Right cardiac atrium (tissue), 5 donors: ENCODE results near the gene TP63. TPM values are rescaled to one million over a fixed set of nuclear protein-coding genes. Genes with fewer than 3 reads are reported as not detected.

ENCODE experiments used
- ATAC-seq, 2 donors: fragments of 200-7000 bp; cut with Tn5 transposase; one replicate each; pipeline versions ENCODE4 v1.8.0 to v1.9.1; 2020; ENCODE audit warnings: moderate library complexity in 2 of 2, mild to moderate bottlenecking in 1 of 2
- DNase-seq, 3 donors: peaks; one replicate each; pipeline ENCODE4 v3.0.0-alpha.2; 2020
- H3K27ac ChIP-seq: one replicate; pipeline ENCODE4 v1.5.1; 2013; ENCODE audit warnings: mild to moderate bottlenecking, low read length, control low read depth, moderate library complexity
- H3K27me3 ChIP-seq: one replicate; pipeline ENCODE4 v1.6.1; 2013; ENCODE audit not compliant: control insufficient read depth, insufficient read depth
- H3K4me1 ChIP-seq: one replicate; pipeline ENCODE4 v1.6.1; 2013; ENCODE audit warnings: low read length; ENCODE audit not compliant: control insufficient read depth, insufficient read depth
- H3K4me3 ChIP-seq: one replicate; pipeline ENCODE4 v1.5.1; 2013; ENCODE audit warnings: low read length, control low read depth
- H3K9me3 ChIP-seq: one replicate; pipeline ENCODE4 v1.6.1; 2013; ENCODE audit warnings: low read length; ENCODE audit not compliant: control insufficient read depth
- WGBS: extraction: QIAGEN DNeasy Blood & Tissue Kit; methylation state at CpG from one replicate; pipeline ENCODE4 v1.1.7; 2013; 5-methylcytosine and 5-hydroxymethylcytosine counted together
- intact Hi-C, 4 donors: fragments of 100-400 bp; cut with DNase I; formaldehyde crosslinking; loops; one replicate each; pipeline versions ENCODE4 v1.11.0 to v1.14.0; 2022 to 2023
- polyA plus RNA-seq: library from polyadenylated mRNA; stranded (reverse); fragments of 200-250 nt; gene quantifications from one replicate; pipeline ENCODE4 v1.2.3, GENCODE V29; 2013
- total RNA-seq, 4 donors: library from RNA; stranded (reverse); fragmentation: NEBNext Ultra II Directional; extraction: Animal tissue kit (Norgen Biotek cat#: 25700); gene quantifications; one replicate each; pipeline ENCODE4 v1.2.1, GENCODE V29; 2021
- donor health status: healthy with polysubstance abuse.
- donor health status: DM: no; HTN: yes; CAD: no.
- donor health status: DM: no; HTN: no; CAD: no.
- donor health status: DM: no; HTN: yes; CAD: no; lungs with severe emphysema.
- donor health status: DM: yes; HTN: yes; CAD: no.

Gene TP63
- total and polyA plus RNA-seq, 5 donors: 0.25 to 0.71 (median 0.56) TPM

GRCh38 chr3:189710620-189711402 is 79.6 kb downstream of the TP63 start:
- Histone ChIP-seq H3K4me1 (no peaks in the 10 kb centered on the region), H3K27me3 (no peaks in the 10 kb centered on the region), H3K27ac (no peak overlapping the region), H3K9me3 (no peaks in the 10 kb centered on the region), H3K4me3 (no peak overlapping the region)
- ATAC-seq (peak; percentile 86 to 88), DNase-seq (peak in 2 of 3 donors; percentile 19 to 35)
- intact Hi-C loops: no loop called here

- DNase-seq (no peak), ATAC-seq (no peak)
- Histone ChIP-seq H3K4me3 (no peak overlapping the region), H3K27me3 (no peaks in the 10 kb centered on the region), H3K4me1 (no peaks in the 10 kb centered on the region), H3K27ac (no peak overlapping the region), H3K9me3 (no peaks in the 10 kb centered on the region)
- 59% methylated on average over 2 of the region's 2 CpGs for WGBS
- intact Hi-C loops: no loop called here
Observed at GRCh38 chr3:189712906-189713483, 81.8 kb downstream of the TP63 start.

GRCh38 chr3:189714991-189715961 is 84.1 kb downstream of the TP63 start:
- 62% methylated on average over 5 of the region's 5 CpGs for WGBS
- DNase-seq: no peak
- no peaks in the 10 kb centered on the region for H3K4me1 ChIP-seq

GRCh38 chr3:189718215-189718614 is 87.0 kb downstream of the TP63 start:
- no peak overlapping the region for H3K4me3 ChIP-seq
- DNase-seq (no peak), ATAC-seq (no peak)
- no peak overlapping the region for H3K27ac ChIP-seq
- H3K9me3 ChIP-seq: peaks cover 2% of the 10 kb centered on the region
- no peaks in the 10 kb centered on the region for H3K4me1 ChIP-seq
- intact Hi-C loops: no loop called here
- no peaks in the 10 kb centered on the region for H3K27me3 ChIP-seq
- WGBS: 76% methylated on average over 4 of the region's 4 CpGs

More at GRCh38 chr3:189714991-189715961, 84.1 kb downstream of the TP63 start:
- Histone ChIP-seq H3K4me3 (no peak overlapping the region), H3K9me3 (peaks cover 2% of the 10 kb centered on the region), H3K27me3 (no peaks in the 10 kb centered on the region), H3K27ac (no peak overlapping the region)
- intact Hi-C loops: no loop called here
- no peak for ATAC-seq

- 84% methylated on average over 5 of the region's 5 CpGs for WGBS
Observed at GRCh38 chr3:189720736-189721417, 89.7 kb downstream of the TP63 start.

GRCh38 chr3:189721873-189722665 is 90.9 kb downstream of the TP63 start:
- Histone ChIP-seq H3K27me3 (no peaks in the 10 kb centered on the region), H3K27ac (no peak overlapping the region), H3K4me3 (no peak overlapping the region), H3K4me1 (no peaks in the 10 kb centered on the region), H3K9me3 (peaks cover 2% of the 10 kb centered on the region)
- ATAC-seq: no peak
- DNase-seq: no peak
- intact Hi-C loops: no loop called here
- WGBS: 82% methylated on average over 8 of the region's 8 CpGs

More at GRCh38 chr3:189720736-189721417, 89.7 kb downstream of the TP63 start:
- H3K4me1 ChIP-seq: no peaks in the 10 kb centered on the region
- no peak overlapping the region for H3K4me3 ChIP-seq
- intact Hi-C loops: no loop called here
- ATAC-seq (no peak), DNase-seq (no peak)
- no peak overlapping the region for H3K27ac ChIP-seq
- H3K27me3 ChIP-seq: no peaks in the 10 kb centered on the region
- peaks cover 2% of the 10 kb centered on the region for H3K9me3 ChIP-seq

GRCh38 chr3:189724356-189724755 is 93.2 kb downstream of the TP63 start:
- no peak overlapping the region for H3K27ac ChIP-seq
- no peaks in the 10 kb centered on the region for H3K9me3 ChIP-seq
- H3K27me3 ChIP-seq: no peaks in the 10 kb centered on the region
- H3K4me3 ChIP-seq: no peak overlapping the region
- DNase-seq: no peak
- H3K4me1 ChIP-seq: no peaks in the 10 kb centered on the region
- WGBS: 71% methylated on average over 4 of the region's 4 CpGs
- ATAC-seq: no peak
- intact Hi-C loops: no loop called here

- Histone ChIP-seq H3K4me1 (no peaks in the 10 kb centered on the region), H3K27me3 (no peaks in the 10 kb centered on the region), H3K9me3 (no peaks in the 10 kb centered on the region), H3K27ac (no peak overlapping the region), H3K4me3 (no peak overlapping the region)
- intact Hi-C loops: no loop called here
- no peak for ATAC-seq
- WGBS: 93% methylated on average over 2 of the region's 2 CpGs
- no peak for DNase-seq
Observed at GRCh38 chr3:189726277-189726676, 95.1 kb downstream of the TP63 start.

GRCh38 chr3:189727158-189727557 is 96.0 kb downstream of the TP63 start:
- Histone ChIP-seq H3K27ac (no peak overlapping the region), H3K9me3 (no peaks in the 10 kb centered on the region), H3K4me1 (no peaks in the 10 kb centered on the region), H3K27me3 (no peaks in the 10 kb centered on the region), H3K4me3 (no peak overlapping the region)
- ATAC-seq: no peak
- WGBS: 90% methylated on average over 1 of the region's 1 CpG
- DNase-seq: no peak
- intact Hi-C loops: no loop called here

GRCh38 chr3:189727898-189728297 is 96.7 kb downstream of the TP63 start:
- Histone ChIP-seq H3K4me1 (no peaks in the 10 kb centered on the region), H3K4me3 (no peak overlapping the region), H3K9me3 (no peaks in the 10 kb centered on the region), H3K27ac (no peak overlapping the region), H3K27me3 (no peaks in the 10 kb centered on the region)
- ATAC-seq (no peak), DNase-seq (no peak)
- intact Hi-C loops: no loop called here
- WGBS: 56% methylated on average over 4 of the region's 4 CpGs
